Ishikawa (cell line): Measurements from ENCODE around the gene TIAM2.
A peak's percentile ranks its signal among the peaks of the same experiment; 100 is the strongest.

Source experiments
- CEBPB ChIP-seq: IDR thresholded peaks from 2 replicates; pipeline ENCODE4 v1.6.1; 2012
- CREB1 ChIP-seq: IDR thresholded peaks from 2 replicates; pipeline ENCODE4 v1.6.1; 2012; ENCODE audit warnings: low read depth
- EGR1 ChIP-seq: IDR thresholded peaks from 2 replicates; pipeline ENCODE4 v1.6.1; 2012
- EP300 ChIP-seq: IDR thresholded peaks from 2 replicates; pipeline ENCODE4 v1.6.1; 2012; ENCODE audit warnings: borderline replicate concordance
- FOXM1 ChIP-seq: IDR thresholded peaks from 2 replicates; pipeline ENCODE4 v1.6.1; 2012; ENCODE audit warnings: low read depth, borderline replicate concordance
- NFIC ChIP-seq: IDR thresholded peaks from 2 replicates; pipeline ENCODE4 v1.6.1; 2012
- RAD21 ChIP-seq: IDR thresholded peaks from 2 replicates; pipeline ENCODE4 v1.6.1; 2012; ENCODE audit warnings: low read depth
- TAF1 ChIP-seq: IDR thresholded peaks from 2 replicates; pipeline ENCODE4 v1.6.1; 2012; ENCODE audit warnings: low read depth, mild to moderate bottlenecking
- TCF12 ChIP-seq: IDR thresholded peaks from 2 replicates; pipeline ENCODE4 v1.6.1; 2012; ENCODE audit warnings: low read depth
- TEAD4 ChIP-seq: IDR thresholded peaks from 2 replicates; pipeline ENCODE4 v1.6.1; 2012
- YY1 ChIP-seq: IDR thresholded peaks from 2 replicates; pipeline ENCODE4 v1.6.1; 2012; ENCODE audit warnings: low read depth
- ZBTB7A ChIP-seq: IDR thresholded peaks from 2 replicates; pipeline ENCODE4 v1.6.1; 2012; ENCODE audit warnings: low read depth
- TF ChIP-seq, protein P1 (sequence below): IDR thresholded peaks from 2 replicates; pipeline ENCODE4 v1.6.1; 2012
- TF ChIP-seq, protein P2 (sequence below): IDR thresholded peaks from 2 replicates; pipeline ENCODE4 v1.6.1; 2012
- TF ChIP-seq, protein P3 (sequence below): IDR thresholded peaks from 2 replicates; pipeline ENCODE4 v1.6.1; 2012; ENCODE audit warnings: low read depth, mild to moderate bottlenecking

TIAM2 gene

DNA sequence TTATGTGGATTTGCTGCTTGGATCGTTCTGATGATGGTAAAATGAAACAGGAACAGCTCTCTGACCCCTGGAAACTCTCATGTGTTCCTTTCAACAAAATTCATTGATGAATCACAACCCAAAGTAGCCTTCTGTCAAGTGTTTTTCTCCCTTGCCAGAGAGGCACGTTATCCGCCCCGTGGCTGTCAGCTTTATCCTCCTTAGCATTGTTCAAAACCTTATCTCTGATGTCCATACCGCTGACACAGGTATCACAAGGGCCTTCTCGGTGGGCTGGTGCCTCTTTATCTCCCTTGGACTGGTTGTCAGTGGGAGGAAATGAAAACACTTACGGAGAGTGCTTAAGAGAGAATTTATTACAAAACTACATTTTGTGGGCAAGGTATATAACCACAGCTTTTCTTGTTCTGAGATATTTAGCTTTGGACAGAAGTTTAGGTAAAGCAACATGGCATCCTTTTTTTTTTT is 84.9 kb downstream of the TIAM2 start:
- TF ChIP-seq TAF1 (no peak), TEAD4 (no peak), CREB1 (no peak), NFIC (no peak), CEBPB (no peak), ZBTB7A (no peak), EP300 (no peak), YY1 (no peak), TCF12 (no peak), EGR1 (no peak), RAD21 (no peak), FOXM1 (no peak)
- TF ChIP-seq, protein P1, sequence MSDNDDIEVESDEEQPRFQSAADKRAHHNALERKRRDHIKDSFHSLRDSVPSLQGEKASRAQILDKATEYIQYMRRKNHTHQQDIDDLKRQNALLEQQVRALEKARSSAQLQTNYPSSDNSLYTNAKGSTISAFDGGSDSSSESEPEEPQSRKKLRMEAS = no peak
- TF ChIP-seq, protein P2, sequence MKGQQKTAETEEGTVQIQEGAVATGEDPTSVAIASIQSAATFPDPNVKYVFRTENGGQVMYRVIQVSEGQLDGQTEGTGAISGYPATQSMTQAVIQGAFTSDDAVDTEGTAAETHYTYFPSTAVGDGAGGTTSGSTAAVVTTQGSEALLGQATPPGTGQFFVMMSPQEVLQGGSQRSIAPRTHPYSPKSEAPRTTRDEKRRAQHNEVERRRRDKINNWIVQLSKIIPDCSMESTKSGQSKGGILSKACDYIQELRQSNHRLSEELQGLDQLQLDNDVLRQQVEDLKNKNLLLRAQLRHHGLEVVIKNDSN = no peak
- TF ChIP-seq, protein P3, sequence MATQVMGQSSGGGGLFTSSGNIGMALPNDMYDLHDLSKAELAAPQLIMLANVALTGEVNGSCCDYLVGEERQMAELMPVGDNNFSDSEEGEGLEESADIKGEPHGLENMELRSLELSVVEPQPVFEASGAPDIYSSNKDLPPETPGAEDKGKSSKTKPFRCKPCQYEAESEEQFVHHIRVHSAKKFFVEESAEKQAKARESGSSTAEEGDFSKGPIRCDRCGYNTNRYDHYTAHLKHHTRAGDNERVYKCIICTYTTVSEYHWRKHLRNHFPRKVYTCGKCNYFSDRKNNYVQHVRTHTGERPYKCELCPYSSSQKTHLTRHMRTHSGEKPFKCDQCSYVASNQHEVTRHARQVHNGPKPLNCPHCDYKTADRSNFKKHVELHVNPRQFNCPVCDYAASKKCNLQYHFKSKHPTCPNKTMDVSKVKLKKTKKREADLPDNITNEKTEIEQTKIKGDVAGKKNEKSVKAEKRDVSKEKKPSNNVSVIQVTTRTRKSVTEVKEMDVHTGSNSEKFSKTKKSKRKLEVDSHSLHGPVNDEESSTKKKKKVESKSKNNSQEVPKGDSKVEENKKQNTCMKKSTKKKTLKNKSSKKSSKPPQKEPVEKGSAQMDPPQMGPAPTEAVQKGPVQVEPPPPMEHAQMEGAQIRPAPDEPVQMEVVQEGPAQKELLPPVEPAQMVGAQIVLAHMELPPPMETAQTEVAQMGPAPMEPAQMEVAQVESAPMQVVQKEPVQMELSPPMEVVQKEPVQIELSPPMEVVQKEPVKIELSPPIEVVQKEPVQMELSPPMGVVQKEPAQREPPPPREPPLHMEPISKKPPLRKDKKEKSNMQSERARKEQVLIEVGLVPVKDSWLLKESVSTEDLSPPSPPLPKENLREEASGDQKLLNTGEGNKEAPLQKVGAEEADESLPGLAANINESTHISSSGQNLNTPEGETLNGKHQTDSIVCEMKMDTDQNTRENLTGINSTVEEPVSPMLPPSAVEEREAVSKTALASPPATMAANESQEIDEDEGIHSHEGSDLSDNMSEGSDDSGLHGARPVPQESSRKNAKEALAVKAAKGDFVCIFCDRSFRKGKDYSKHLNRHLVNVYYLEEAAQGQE = no peak

DNA sequence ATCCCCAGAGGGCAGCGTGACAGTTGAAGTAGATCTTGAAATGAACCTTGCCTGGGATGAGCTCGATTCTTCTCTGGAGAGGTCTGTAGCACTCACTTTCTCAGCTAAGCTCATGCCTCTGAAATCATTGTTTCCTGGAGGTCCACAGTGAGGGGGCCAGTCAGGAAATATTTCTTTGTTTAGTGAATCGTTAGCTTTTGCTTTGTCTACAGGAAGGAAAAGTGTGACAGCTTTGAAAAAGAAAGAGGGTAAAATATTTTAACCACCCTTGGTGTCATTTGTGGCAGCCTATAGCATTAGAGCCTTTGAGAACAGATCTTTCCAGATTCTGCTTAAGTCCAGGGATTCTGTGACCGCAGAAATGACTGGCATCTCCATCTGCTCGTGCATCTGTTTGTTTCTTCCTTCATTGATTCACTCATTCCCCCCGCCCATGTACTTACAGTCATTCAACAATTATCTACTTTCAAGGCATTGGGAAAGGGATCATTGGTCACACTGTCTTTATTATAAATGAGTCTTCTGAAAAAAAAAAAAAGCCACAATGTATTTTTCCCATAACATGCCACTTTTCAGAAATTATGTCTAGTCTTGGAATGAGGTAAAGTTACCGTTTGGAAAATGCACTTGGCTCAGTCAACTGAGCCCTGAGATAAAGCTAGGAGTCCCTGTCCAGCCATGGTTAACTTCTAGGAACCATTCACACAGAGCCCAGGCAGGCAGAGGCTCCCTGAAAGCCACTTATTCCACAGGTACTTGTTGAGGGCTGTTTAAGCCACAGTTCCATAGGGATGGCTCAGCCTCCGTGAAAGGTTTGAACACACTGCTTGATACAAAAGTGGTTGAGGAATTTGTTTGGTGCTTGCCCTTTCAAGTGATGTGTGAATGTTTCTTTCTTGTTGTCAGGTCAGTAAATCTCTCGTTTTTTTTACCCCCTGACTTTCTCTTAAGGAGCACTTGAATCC is 86.0 kb downstream of the TIAM2 start:
- TF ChIP-seq TAF1 = no peak

DNA sequence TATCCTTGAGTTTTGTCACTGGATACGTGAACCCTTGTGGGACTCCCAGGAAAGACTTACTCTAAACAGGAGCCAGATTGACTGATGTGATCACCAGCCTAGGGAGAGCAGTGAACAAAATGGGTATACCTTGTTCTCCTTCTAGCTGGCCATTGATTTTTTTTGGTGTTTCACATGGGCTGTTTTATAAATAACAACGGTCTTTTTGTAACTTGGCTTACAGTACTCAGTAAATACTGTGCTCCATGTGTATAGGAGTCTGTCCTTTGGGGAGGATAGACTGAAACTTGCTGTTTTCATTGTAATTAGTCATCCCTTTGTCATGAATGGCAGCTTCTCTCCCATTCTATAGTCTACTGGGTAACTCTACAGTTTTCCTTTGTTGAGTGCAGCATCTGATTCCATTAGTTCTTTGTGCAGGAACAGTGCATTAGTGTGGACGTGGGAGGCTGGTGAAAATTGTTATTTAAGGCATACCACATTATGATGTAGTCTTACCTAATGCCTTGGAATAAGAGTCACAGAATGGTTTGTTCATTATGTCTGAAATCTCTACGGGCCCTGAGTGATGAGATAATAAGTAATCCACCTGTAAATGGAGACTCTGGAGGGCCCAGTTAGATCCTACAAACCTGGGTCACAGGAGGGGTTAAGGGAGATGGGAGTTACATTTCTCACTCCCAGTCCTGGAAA is 89.5 kb downstream of the TIAM2 start:
- no peak for TF ChIP-seq YY1
- TF ChIP-seq FOXM1 = no peak
- TF ChIP-seq NFIC = no peak
- TF ChIP-seq, protein P1 = no peak
- TF ChIP-seq CEBPB = no peak
- no peak for TF ChIP-seq RAD21
- no peak for TF ChIP-seq EGR1
- no peak for TF ChIP-seq ZBTB7A
- no peak for TF ChIP-seq TAF1
- TF ChIP-seq EP300 = no peak
- TF ChIP-seq TEAD4 = no peak
- TF ChIP-seq, protein P3 = no peak

DNA sequence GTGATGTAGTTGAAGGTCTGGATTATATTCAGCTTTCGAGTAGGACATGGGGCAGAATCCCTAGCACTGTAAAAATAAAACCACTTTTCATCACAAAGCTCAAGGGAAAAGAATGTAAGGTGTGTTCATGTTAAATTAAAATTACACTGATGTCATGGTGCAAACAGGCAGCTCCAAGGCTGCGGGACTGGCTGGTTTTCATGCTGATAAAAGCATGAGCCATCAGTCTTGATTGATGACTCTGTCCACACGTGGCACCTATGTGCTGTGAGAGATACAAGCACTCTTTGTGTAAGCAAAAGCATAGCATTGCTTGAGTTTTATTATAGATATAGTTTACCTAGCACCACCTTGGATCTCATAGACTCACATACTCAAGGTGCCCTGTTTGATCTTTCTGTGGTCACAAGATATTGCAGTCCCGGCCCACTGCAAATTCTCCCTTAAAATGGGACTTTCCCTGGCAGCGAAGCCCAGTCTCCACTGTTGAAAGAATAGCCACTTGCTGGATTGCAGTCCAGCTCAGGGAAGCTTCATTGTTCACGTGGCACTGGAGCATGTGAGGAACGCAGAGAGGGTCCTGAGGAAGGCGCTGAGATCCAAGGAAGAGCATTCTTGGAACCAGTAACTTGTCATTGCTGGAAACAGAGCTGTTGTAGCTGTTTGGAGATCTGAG is 90.6 kb downstream of the TIAM2 start:
- TF ChIP-seq NFIC (no peak), RAD21 (no peak), TEAD4 (no peak)
- TF ChIP-seq, protein P2 = no peak
- TF ChIP-seq, protein P1 = peak; percentile 44

DNA sequence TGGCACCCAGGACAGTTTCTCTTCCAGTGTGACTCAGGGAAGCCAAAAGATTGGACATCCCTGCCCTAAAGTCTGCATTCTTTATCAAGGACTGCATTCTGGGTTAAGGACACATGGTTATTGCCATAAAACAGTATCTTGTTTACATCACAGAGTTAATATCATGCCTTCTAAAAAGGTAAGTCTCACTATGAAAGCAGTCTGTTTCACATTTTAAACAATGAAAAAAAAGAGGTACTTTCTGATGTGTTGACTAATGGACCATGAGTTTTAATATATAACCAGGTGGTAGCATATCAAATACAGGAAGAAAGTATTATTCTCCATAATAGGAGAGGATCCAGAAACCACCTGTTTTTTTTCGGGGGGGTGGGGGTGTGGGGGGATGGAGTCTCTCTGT is 93.7 kb downstream of the TIAM2 start:
- TF ChIP-seq EP300 = no peak
- TF ChIP-seq RAD21 = no peak
- no peak for TF ChIP-seq CREB1
- TF ChIP-seq, protein P3 = no peak
- no peak for TF ChIP-seq TEAD4
- no peak for TF ChIP-seq NFIC
